NCI-H748 (cell line): ENCODE measurements around the gene ALPI.

Source experiments
- DNase-seq: peaks from one replicate; lab custom pipeline; 2025; ENCODE audit not compliant: unreplicated experiment; lab: John Stamatoyannopoulos, UW

ALPI gene

DNA sequence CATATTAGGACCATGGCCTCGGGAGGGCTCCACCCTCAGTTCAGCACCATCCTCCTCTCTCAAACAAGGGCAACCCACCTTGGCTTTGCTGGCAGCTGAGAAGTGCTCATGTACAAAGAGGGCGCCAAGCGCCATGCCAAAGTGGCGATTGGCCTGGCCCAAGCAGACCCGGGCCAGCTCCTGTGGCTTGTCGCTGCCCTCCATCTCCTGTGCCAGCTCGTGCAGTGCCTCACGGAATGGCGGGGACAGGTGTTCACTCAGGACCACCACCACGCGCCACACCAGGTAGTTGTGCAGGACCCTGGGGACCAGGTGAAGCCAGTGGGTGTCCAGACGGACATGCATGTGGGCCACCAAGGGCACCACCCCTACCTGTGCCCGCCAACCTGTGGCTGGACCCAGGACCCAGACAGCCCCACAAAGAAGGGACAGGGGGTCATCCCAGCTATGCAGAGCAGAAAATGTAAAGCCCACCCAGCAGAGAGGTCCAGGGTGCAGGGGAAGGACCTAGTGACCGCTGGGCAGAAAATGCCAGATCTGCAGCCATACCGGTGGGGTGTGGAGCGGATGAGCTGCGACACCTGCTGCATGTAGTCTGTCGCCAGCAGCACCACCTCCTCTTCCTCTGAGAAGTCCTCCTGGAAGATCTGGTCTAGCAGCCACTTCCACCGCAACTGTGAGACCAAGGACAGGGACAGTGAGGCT is 28.1 kb downstream of the ALPI start:
- DNase-seq, result no peak

DNA sequence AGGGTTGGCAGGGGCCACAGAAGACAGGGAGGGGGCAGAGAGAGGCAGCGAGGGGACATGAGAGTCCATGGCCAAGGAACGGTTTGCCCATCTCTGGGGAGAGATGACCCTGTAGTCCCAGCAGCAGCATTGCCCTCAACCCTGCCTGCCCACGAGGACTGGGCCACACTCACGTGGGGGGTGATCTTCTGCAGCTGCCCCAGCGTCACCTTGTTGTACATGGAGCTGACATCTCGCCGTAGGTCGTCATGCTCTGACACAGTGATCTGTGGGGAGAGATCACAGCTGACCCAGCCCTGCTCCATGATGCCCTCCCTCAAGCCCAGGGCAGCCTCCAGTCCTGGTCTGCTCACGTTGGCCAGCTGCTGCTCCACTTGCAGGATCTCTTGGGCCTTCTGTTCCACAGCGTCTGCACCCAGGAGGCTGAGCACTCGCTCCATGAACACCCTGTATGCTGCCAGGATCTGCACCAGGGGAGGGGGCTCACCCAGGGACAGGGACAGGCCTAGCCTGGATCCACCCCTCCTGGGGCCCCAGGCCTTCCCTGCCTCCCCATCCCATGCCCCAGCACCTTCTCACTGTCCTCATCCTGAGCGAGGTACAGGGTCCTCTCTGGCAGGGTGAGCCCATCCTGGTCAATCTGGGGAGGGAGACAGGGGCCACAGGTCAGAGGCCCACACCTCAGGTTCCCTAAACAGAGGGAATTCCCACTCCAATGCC is 28.8 kb downstream of the ALPI start:
- no peak for DNase-seq

DNA sequence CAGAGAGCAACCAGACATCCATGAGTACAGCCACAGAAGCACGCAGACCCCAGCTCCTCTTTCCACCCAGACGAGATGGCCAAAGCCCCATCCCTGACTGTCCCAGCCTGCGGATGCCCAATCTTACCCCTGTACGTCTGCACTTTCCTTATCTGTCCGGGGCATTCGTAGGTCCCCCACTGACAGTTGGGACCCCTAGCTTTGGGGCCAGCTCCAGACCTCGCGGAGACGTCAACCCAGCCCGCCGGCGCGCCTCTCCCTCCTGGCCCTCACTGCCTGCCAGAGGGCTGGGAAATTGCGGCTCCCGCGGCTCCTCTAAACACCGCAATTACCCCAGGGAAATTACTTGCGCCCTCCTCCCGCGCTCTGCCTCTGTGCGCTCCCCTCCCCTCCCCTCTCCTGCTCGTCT is 29.4 kb downstream of the ALPI start:
- no peak for DNase-seq

DNA sequence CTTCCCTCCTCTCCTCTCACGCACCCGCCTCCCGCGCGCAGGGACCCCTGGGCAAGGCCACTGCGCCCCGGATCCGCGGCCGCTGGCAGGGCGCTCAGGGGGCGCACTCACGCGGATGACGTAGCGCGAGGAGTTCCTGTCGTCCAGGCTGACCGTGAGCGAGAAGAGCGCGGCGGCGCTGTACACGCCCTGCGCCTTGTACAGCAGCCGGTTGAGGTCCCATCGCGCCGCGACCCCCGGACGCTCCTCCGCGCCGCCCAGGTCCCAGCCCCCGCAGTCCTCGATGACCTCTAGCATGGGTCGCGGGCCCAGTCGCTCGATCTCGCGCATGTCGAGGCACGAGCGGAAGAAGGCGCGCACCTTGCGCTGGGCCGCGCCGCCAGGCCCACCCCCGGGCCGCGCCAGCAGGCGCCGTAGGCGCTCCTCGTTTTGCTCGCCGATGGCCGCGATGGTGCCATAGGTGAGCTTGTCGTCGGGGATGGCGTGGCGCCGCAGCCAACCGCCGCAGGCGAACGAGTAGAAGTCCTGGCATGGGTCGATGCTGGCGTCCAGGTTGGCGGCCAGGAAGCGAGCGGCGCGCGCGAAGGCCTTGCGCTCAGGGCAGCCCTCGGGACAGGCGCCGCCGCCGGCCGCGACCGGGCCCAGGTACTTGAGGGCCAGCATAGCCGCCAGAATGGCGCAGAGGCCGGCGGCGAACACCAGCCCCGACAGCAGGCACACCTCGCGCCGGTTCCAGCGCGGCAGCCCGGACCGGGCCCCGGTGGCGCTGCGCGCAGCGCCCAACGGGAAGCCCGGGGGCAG is 30.0 kb downstream of the ALPI start:
- no peak for DNase-seq

DNA sequence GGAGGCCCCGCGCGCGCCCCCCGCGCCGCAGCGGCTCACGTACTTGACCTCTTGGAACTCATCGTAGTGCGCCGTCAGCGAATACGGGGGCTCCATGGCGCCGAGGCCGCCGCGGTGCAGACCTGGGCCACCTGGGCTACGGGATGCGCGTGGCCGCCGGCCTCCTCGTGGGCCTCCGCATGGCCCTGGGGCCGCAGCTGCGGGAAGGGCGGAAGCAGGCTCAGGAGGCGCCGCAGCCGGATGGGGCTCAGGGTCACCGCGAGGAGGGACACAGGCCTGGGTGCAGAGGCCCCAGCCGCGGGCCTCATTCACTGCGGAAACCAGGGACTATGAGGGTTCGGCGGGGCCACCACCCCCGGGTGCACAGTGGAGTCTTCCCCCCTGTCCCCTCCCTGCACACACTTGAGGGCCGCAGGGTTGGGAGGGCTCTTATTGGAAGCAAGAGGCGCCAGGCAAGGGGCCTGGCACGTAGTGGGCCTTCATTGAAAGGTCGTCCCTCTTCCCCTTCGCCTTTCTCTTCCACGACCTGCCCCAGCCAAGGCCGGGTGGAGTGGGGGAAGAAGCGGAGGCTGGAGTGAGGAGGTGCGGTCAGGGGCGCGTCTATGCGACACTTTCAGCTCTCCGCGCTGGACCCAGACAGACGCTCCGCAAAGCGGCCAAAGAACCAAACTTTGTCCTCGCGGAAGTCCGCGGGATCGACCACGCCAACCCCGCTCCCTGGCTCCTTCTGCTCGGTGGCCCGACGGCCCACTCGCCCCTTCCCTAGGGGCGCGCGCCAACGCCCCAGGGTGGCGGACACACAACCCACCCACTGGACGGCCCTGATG is 30.8 kb downstream of the ALPI start:
- DNase-seq, result peak; percentile 57

DNA sequence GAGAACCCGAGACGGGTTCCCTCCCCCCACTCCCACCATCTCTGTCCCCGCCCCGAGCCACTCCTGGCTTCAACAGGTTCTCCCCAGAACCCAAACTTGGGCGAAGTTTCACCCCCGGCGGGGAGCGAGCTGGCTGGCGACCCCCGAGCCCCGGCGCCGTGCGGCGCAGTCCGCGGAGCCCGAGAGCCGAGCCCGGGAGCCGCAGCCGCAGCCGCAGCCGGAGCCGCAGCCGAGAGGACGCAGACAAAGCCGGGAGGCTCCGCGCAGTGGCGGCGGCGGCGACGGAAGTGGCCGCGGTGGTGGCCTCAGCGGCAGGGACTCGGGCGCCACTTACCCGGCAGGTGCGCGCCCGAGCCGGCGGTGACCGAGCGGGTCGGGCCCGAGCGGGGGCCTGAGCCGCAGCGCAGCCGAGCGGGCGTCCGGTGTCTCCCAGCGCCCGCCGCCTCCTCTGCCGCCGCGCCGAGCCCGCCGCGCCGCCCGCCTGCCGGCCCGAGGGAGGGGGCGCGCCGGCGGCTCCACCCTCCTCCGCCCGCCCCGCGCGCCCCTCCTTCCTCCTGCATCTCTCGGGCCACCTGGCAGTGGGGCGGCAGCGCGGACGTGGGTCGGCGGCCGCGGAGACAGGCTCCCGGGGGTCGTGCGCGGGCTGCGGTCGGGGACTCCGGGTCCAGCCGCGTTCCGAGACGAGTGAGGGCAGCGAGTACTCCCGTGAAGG is 31.6 kb downstream of the ALPI start, which contains the start of gene ECEL1:
TSS of gene ECEL1 (minus strand) at position 450 of the 712 bp plus-strand sequence. CDS start 1,181 bp downstream, outside the sequence.
- peak; percentile 66 for DNase-seq

DNA sequence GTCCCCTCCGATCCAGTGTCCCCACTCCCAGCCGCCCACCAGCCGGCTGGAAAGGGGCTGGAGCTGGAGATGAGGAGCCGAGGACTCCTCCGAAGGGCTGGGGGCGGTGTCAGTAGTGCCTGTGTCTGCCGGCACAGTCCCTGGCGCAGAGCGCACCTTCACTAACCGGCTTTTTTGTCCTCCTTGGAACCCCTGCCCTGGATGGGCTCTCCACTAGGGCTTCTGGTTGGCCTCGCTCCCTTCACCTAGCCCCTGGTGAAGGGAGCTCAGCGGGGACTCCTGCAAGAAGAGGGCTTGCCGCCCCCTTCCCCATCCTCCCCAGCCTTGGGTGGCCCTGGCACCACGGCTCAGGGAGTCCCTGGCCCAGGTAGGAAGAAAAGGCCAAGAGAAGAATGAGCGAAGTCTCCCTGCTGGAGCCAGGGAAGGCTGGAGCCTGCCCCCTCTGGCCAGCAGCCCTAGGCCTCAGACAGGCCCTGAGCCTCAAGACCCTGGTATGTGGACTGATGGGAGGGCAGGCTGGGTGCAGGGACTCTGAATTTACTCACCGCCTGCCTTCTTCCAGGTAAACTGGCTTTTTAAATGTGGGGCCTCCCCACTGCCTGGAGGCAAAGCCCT is 32.3 kb downstream of the ALPI start:
- peak; percentile 47 for DNase-seq

DNA sequence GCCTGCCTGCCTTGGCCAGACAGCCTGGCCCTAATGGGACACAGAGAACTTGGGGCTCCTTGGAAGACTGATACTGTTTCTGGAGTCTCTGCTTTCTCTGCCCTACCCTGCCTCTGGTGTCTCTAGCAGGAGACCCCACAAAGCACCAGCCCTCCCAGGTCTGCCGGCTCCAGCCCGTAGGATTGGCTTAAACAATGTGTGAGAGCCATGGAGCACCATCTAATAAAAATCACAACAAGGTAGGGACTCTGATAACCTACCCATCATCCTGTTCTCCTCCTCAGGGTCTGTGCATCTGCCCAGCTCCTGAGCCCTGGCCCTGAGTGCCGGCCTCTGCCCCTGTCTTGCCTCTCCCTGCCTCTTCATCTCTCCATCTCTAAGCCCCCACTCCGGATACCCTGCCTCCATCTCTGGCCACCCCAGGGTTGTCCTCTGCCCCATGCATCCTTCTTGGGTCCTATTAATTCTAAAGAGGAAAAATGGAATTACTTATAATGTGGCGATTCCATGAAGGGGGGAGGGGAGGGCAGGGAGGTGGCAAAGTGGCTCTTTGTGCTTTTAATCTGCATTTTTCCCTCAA is 32.9 kb downstream of the ALPI start:
- DNase-seq, result no peak

DNA sequence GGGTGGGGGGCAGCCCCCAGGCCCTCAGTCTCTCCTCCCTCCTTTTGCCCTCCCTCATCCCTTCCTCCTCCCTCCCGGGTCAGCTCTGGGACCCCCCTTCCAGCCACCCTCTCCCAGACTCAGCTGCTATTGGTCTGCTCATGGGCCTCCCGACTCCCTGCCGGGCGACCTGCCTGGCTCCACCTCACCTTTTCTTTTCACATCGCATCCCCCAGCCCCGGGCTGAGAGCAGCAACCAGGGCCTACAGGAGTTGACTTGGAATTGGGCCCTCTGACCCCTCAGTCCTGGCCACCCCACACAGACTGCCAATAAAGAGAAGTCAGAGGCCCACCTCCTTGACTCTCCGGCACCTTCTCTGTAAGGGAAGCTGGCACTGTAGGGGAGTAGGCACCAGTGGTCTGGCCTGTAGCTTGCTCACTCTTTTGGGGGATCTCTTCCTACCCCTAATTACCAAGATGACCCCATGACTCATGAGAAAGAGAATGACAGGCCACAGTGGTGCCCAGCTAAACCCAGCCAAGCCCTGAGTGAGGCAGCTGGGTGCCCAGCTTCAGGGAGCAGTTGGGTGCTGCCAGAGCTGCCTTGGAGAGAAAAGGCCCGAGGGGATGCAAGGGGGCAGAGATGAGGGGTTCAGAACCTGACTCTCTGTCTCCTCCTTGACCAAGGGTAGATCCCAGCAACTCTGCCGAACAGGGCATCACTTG is 33.7 kb downstream of the ALPI start:
- DNase-seq, result no peak

DNA sequence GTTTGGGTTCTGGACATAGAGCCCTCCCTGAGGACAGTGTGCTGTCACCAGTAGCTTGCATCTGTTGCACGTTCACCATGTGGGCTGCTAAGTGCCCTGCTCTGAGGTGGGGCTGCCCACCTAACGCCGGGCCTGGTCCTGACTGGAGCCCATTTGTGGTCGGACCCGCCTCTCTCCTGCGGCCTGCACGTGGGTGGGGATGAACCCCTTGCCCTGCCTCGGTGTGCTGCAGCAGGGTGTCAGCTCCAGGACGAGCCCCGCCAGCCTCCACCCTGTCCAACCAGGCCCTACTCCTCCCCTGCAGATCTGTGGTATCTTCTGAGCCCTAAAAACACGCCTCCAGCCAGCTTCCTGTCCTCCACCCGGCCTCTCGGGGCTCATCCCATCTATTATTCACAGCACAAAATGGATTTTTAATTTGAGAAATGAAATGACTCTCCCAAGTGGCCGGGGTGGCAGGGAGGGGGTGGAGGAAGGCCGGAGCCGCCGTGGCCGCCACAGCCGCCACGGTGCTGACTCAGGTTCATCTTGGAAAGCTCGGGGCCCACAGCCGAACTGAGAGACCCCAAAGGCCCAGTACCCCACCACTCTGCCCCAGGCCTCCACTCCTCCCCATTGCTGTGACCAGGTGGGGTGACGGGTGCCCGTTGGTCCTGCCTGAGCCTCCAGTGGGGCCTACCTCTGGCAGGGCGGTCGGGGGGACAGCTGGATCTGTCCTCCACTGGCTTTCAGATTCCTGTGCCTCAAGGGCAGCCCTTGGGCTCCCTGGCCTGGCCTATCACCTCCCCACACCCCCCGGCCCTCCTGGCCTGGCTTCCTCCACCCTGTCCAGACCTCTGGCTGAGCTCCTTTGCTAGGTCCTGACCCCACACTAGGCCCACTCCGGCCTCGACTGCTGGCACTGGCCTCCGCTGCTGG is 34.5 kb downstream of the ALPI start:
- no peak for DNase-seq

DNA sequence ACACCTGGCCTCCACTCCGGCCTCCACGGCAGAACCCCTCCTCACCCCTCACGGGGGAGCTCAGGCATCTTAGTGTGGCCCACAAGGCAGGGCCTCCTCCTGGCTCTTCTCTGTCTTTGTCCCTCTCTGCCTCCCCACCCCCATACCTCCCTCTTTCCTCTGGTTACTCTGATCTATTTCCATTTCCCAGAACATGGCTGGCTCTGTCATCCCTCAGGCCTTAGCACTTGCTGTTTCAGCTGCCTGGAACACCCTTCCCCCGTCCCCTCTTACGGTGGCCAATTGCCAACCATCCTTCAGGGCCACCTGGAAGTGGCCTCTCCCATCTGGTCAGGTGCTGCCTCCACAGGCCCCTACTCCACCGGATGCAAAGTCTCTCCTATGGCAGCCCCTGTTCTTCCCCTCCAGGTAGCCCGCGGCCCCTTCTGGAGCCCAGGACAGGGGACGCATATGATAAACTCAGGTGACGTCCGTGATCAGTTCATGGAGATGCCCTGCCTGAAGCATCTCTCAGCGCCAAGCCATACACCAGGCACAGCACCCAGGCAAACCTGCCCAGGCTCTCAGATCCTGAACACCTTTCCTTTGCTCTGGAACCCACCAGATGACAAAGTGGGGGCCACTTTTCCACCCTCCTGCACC is 35.3 kb downstream of the ALPI start:
- no peak for DNase-seq

DNA sequence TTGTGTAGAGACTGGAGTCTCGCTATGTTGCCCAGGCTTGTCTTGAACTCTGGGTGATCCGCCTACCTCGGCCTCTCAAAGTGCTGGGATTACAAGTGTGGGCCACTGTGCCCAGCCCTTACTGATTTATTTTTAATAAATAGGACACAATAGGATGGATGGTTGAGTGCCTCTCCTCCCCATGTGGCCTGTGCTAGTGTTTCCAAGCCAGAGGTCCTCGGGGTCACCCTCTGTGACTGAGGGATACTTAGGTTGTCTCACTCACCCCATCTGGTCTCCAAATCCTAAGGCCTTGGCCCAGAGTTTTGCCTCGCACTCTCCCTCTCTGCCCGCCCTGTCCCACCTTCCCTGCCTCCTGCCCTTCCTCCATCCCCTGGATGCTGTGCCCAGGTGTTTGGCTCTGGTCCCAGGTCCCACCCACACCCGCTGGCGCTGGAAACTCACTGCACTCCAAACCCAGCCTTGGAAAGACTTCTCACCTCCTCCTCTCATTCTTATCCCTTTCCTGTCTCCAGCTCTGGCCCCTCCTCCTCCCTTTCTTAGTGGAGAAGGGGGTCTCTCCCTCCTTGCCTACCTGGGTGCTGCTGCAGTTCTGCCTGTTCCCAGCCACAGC is 36.4 kb downstream of the ALPI start:
- no peak for DNase-seq

DNA sequence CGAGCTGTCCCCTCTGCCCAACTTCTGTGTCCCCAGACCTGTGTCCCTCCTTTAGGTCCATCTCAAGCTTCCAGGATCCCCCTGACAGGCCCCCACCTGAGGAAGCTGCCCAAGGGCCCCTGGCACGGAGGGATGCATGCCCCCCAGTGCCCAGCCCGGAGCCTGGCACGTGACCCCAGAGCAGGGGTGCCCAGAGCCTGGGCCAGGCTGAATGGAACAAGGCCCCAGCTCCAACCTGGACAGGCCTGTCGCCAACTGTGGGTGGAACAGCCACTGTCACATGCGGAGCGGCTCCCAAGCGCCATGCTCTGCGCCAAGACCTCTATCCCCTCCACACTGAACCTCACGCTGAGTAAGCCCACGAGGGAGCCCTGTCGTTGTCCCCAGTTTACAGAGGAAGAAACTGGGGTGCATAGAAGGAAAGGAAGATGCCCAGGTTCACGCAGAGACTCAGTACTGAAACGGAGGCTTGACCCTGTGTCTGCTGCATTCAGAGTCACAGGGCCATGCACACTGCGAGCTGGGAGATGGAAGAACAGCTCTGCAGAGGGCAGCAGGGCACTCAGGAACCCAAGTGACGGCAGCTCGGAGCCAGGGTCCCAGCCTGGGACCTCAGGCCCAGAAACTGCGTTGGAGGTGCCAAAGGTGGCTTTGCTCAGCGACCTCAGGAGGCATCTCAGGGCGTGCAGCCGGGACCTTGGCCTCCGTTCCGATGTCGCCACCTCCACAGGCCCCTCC is 37.2 kb downstream of the ALPI start:
- no peak for DNase-seq

DNA sequence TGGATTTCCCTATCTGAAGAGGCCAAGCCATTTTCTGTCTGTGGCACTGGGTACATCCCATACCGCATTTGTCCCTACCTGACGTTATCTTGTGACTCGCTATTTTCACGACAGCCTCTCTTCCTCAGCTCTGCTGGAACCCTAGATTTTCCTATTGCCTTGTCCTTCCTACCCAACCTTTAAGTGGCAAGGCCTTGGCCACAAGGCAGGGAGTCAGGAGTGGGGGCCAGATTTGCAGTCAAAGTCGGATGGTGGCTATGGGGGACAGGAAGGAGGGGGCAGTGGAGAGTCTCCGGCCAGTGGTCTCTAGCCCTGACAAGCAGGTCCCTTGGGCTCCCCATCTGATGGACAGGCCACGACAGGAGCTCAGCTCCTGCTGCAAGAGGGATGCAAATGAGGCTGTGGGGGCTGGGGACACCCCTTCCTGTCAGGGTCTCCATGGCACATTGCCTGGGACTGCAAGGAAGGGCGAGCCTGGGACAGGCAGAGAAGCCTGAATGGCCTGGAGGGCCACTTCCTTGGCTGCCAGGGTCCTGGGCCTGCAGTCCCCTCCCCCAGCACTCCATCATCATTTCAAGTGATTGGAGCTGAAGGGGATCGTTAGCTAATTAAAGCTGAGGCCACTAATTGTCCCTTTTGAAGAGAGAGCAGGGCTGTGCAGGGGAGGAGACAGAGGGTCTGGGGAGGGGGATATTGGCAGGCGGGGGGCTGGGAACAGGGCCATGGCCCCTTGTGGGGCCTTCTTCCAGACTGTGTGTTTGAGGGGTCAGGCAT is 37.9 kb downstream of the ALPI start:
- DNase-seq, result no peak

DNA sequence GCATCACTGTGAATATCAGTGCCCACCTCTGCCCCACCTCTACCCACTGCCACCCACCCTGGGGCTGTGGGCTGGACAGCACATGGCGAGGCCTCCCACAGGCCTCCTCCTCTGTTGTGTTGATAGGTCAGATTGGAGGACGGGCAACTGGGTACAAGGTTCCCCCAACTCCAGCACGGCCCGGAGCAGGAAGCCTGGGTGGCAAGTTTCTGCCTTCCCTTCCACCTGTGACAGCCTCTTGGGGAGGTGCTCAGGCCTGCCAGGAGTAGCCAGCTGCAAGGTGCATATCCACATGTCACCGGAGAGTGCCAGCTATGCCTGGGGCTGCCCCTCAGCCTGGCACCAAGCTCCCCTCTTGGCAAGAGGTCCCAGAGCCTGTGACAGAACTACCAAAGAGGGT is 38.6 kb downstream of the ALPI start:
- no peak for DNase-seq
